ENCODE results near the gene DPP6. TPM values are rescaled to one million over a fixed set of nuclear protein-coding genes. Genes with fewer than 3 reads are reported as not detected.

Gene DPP6
- total and polyA plus RNA-seq, 5 donors from 2014 or later, result not detected

DNA sequence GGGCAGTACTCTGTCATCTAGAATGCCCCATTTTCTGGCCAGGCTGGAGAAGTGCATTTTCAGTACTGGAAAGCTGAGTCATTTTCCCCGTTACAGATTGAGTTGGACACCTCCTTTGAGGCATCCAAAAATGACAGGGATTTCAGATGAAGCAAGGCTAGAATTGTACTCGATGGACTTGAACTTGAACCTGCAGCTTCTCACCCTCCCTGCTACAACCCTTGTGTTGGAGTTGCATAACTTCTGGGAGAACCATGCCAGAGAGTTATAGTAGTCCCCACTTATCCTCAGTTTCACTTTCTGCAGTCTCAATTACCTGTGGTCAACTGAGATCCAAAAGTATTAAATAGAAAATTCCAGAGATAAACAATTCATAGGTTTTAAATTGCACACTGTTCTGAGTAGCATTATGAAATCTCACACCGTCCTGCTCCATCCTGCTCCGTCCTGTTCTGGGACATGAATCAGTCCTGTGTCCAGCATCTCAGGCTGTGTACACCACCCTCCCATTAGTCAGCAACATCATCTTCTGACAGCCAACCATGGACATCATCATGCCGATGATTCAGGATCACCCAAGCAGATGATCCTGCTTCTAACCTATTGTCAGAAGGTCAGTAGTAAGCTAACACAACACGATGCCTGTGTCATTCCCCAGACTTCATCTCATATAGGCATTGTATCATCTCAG lies 363.7 kb downstream of the DPP6 start:
- Histone ChIP-seq H3K27ac (ENCODE audit: insufficient read depth, low read length, poor library complexity, severe bottlenecking) (no peak overlapping the region), H3K4me3 (ENCODE audit: low read depth, low read length) (no peak overlapping the region), H3K36me3 (ENCODE audit: control insufficient read depth, insufficient read depth, low read length) (no peaks in the 10 kb centered on the region), H3K27me3 (ENCODE audit: control insufficient read depth, insufficient read depth, low read length) (no peaks in the 10 kb centered on the region), H3K9me3 (ENCODE audit: control insufficient read depth in 2 of 2, low read length in 2 of 2) (peaks cover 0 to 2% of the 10 kb centered on the region in 2 experiments), H3K4me1 (ENCODE audit: control insufficient read depth, insufficient read depth, low read length, poor library complexity, severe bottlenecking) (no peaks in the 10 kb centered on the region)
- DNase-seq, result no peak
- Mint-ChIP-seq H3K27ac (no peak overlapping the region), H3K36me3 (no peaks in the 10 kb centered on the region), H3K4me3 (no peak overlapping the region), H3K4me1 (peaks cover 0 to 7% (median 0%) of the 10 kb centered on the region in 4 donors), H3K9me3 (peaks cover 0 to 20% (median 4%) of the 10 kb centered on the region in 7 donors), H3K27me3 (no peaks in the 10 kb centered on the region)
- no peak for ATAC-seq (ENCODE audit: low read depth in 2 of 2)

GRCh38 chr7:154416714-154417113 lies 364.5 kb downstream of the DPP6 start:
- H3K9me3 Mint-ChIP-seq, result peaks cover 0 to 20% (median 6%) of the 10 kb centered on the region in 7 donors
- H3K27me3 Mint-ChIP-seq, result no peaks in the 10 kb centered on the region
- Histone ChIP-seq H3K4me1 (ENCODE audit: control insufficient read depth, insufficient read depth, low read length, poor library complexity, severe bottlenecking) (no peaks in the 10 kb centered on the region), H3K9me3 (ENCODE audit: control insufficient read depth in 2 of 2, low read length in 2 of 2) (peaks cover 0 to 2% of the 10 kb centered on the region in 2 experiments), H3K27ac (ENCODE audit: insufficient read depth, low read length, poor library complexity, severe bottlenecking) (no peak overlapping the region), H3K36me3 (ENCODE audit: control insufficient read depth, insufficient read depth, low read length) (no peaks in the 10 kb centered on the region), H3K27me3 (ENCODE audit: control insufficient read depth, insufficient read depth, low read length) (no peaks in the 10 kb centered on the region), H3K4me3 (ENCODE audit: low read depth, low read length) (no peak overlapping the region)
- H3K4me3 Mint-ChIP-seq, result no peak overlapping the region
- ATAC-seq (ENCODE audit: low read depth in 2 of 2), result no peak
- H3K36me3 Mint-ChIP-seq, result no peaks in the 10 kb centered on the region
- no peak for DNase-seq
- peaks cover 0 to 7% (median 0%) of the 10 kb centered on the region in 4 donors for H3K4me1 Mint-ChIP-seq
- no peak overlapping the region for H3K27ac Mint-ChIP-seq

GRCh38 chr7:154419344-154419743 lies 367.1 kb downstream of the DPP6 start:
- no peak for DNase-seq
- Mint-ChIP-seq H3K36me3 (no peaks in the 10 kb centered on the region), H3K4me3 (no peak overlapping the region), H3K27me3 (no peaks in the 10 kb centered on the region), H3K27ac (no peak overlapping the region), H3K4me1 (peaks cover 0 to 7% (median 0%) of the 10 kb centered on the region in 4 donors), H3K9me3 (peaks cover 1 to 20% (median 11%) of the 10 kb centered on the region in 7 donors)
- ATAC-seq (ENCODE audit: low read depth in 2 of 2), result no peak
- Histone ChIP-seq H3K4me1 (ENCODE audit: control insufficient read depth, insufficient read depth, low read length, poor library complexity, severe bottlenecking) (no peaks in the 10 kb centered on the region), H3K36me3 (ENCODE audit: control insufficient read depth, insufficient read depth, low read length) (no peaks in the 10 kb centered on the region), H3K9me3 (ENCODE audit: control insufficient read depth in 2 of 2, low read length in 2 of 2) (peaks cover 0 to 2% of the 10 kb centered on the region in 2 experiments), H3K4me3 (ENCODE audit: low read depth, low read length) (no peak overlapping the region), H3K27me3 (ENCODE audit: control insufficient read depth, insufficient read depth, low read length) (no peaks in the 10 kb centered on the region), H3K27ac (ENCODE audit: insufficient read depth, low read length, poor library complexity, severe bottlenecking) (no peak overlapping the region)

DNA sequence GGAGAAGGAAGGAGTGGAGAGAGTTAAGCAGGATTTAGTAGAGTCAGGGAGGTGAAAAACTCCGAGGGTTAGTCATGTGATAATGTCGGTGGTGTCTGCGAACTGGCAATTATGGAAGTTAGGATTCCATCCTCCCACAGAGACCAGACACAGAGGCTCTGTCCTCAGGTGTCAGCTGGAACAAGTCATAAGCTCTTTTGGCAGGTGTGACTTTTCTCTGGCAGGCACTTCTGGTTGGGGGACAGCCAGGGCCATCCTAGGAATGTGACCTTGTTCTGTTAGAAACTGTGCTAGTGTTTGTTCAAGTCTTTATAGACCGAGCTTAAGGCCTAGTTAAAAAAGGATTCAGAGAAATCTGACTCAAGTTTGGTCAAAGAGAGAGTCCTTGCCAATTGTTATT lies 371.0 kb downstream of the DPP6 start:
- Mint-ChIP-seq H3K27ac (no peak overlapping the region), H3K27me3 (no peaks in the 10 kb centered on the region), H3K4me1 (no peaks in the 10 kb centered on the region), H3K36me3 (no peaks in the 10 kb centered on the region), H3K9me3 (peaks cover 1 to 11% (median 7%) of the 10 kb centered on the region in 7 donors), H3K4me3 (no peak overlapping the region)
- Histone ChIP-seq H3K36me3 (ENCODE audit: control insufficient read depth, insufficient read depth, low read length) (no peaks in the 10 kb centered on the region), H3K27ac (ENCODE audit: insufficient read depth, low read length, poor library complexity, severe bottlenecking) (no peak overlapping the region), H3K4me1 (ENCODE audit: control insufficient read depth, insufficient read depth, low read length, poor library complexity, severe bottlenecking) (no peaks in the 10 kb centered on the region), H3K9me3 (ENCODE audit: control insufficient read depth in 2 of 2, low read length in 2 of 2) (no peaks in the 10 kb centered on the region), H3K27me3 (ENCODE audit: control insufficient read depth, insufficient read depth, low read length) (no peaks in the 10 kb centered on the region), H3K4me3 (ENCODE audit: low read depth, low read length) (no peak overlapping the region)
- DNase-seq (no peak), ATAC-seq (ENCODE audit: low read depth in 2 of 2) (no peak)

- no peak for ATAC-seq (ENCODE audit: low read depth in 2 of 2)
These were observed 372.2 kb downstream of the DPP6 start for GRCh38 chr7:154424350-154424749.

DNA sequence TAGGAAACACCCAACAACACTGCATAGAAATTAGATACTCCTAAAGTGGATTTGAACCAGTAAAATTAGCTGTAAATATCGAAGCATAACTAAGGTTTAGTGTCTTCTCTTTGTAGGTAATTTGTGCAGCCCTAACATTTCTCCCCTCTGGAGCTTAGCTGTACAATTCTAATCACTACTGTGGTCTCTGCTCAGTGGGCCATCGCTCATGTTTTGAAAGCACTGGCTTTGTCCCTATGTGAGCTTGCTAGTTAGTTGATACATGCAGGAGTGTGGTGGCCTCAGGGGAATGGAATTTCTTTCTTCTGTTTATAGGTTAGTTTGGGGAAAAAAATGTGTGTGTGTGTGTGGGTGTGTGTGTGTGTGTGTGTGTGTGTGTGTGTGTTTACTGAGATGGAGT lies 373.1 kb downstream of the DPP6 start:
- Histone ChIP-seq H3K36me3 (ENCODE audit: control insufficient read depth, insufficient read depth, low read length) (no peaks in the 10 kb centered on the region), H3K27me3 (ENCODE audit: control insufficient read depth, insufficient read depth, low read length) (no peaks in the 10 kb centered on the region), H3K9me3 (ENCODE audit: control insufficient read depth in 2 of 2, low read length in 2 of 2) (no peaks in the 10 kb centered on the region), H3K4me1 (ENCODE audit: control insufficient read depth, insufficient read depth, low read length, poor library complexity, severe bottlenecking) (no peaks in the 10 kb centered on the region), H3K4me3 (ENCODE audit: low read depth, low read length) (no peak overlapping the region), H3K27ac (ENCODE audit: insufficient read depth, low read length, poor library complexity, severe bottlenecking) (no peak overlapping the region)
- no peak for ATAC-seq (ENCODE audit: low read depth in 2 of 2)
- no peaks in the 10 kb centered on the region for H3K27me3 Mint-ChIP-seq
- peak overlapping the region in 1 of 3 donors; percentile 10 for H3K27ac Mint-ChIP-seq
- H3K4me3 Mint-ChIP-seq, result no peak overlapping the region
- no peaks in the 10 kb centered on the region for H3K4me1 Mint-ChIP-seq
- peaks cover 1 to 10% (median 6%) of the 10 kb centered on the region in 7 donors for H3K9me3 Mint-ChIP-seq
- no peaks in the 10 kb centered on the region for H3K36me3 Mint-ChIP-seq
- no peak for DNase-seq

More at GRCh38 chr7:154424350-154424749, 372.2 kb downstream of the DPP6 start:
- Mint-ChIP-seq H3K36me3 (no peaks in the 10 kb centered on the region), H3K27me3 (no peaks in the 10 kb centered on the region), H3K4me1 (no peaks in the 10 kb centered on the region), H3K27ac (no peak overlapping the region), H3K9me3 (peaks cover 1 to 11% (median 7%) of the 10 kb centered on the region in 7 donors), H3K4me3 (no peak overlapping the region)
- Histone ChIP-seq H3K27ac (ENCODE audit: insufficient read depth, low read length, poor library complexity, severe bottlenecking) (no peak overlapping the region), H3K4me3 (ENCODE audit: low read depth, low read length) (no peak overlapping the region), H3K9me3 (ENCODE audit: control insufficient read depth in 2 of 2, low read length in 2 of 2) (no peaks in the 10 kb centered on the region), H3K4me1 (ENCODE audit: control insufficient read depth, insufficient read depth, low read length, poor library complexity, severe bottlenecking) (no peaks in the 10 kb centered on the region), H3K27me3 (ENCODE audit: control insufficient read depth, insufficient read depth, low read length) (no peaks in the 10 kb centered on the region), H3K36me3 (ENCODE audit: control insufficient read depth, insufficient read depth, low read length) (no peaks in the 10 kb centered on the region)
- DNase-seq, result no peak

DNA sequence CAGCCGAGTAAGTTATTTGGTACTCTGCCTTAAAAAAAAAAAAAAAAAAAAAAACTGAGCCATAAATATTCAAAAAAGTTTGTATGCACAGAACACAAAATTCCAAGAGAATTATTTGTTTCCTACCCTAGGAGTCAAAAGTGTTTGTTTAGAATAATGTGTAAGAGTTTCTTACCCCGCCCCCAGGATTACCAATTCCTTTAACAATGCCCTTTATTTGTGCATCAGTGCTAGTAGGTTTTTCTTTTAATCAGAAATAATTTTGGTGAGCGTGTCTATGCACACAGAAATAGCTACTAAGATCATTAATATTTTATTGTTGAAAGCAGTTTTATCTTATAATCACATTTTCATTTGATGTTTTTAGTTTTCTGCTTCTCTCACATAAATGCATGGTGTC lies 374.6 kb downstream of the DPP6 start:
- DNase-seq, result no peak
- Histone ChIP-seq H3K27me3 (ENCODE audit: control insufficient read depth, insufficient read depth, low read length) (no peaks in the 10 kb centered on the region), H3K9me3 (ENCODE audit: control insufficient read depth in 2 of 2, low read length in 2 of 2) (no peaks in the 10 kb centered on the region), H3K27ac (ENCODE audit: insufficient read depth, low read length, poor library complexity, severe bottlenecking) (no peak overlapping the region), H3K4me3 (ENCODE audit: low read depth, low read length) (no peak overlapping the region), H3K36me3 (ENCODE audit: control insufficient read depth, insufficient read depth, low read length) (no peaks in the 10 kb centered on the region), H3K4me1 (ENCODE audit: control insufficient read depth, insufficient read depth, low read length, poor library complexity, severe bottlenecking) (no peaks in the 10 kb centered on the region)
- Mint-ChIP-seq H3K27ac (no peak overlapping the region), H3K36me3 (no peaks in the 10 kb centered on the region), H3K27me3 (no peaks in the 10 kb centered on the region), H3K9me3 (peaks cover 0 to 6% (median 4%) of the 10 kb centered on the region in 7 donors), H3K4me1 (no peaks in the 10 kb centered on the region), H3K4me3 (no peak overlapping the region)
- no peak for ATAC-seq (ENCODE audit: low read depth in 2 of 2)

DNA sequence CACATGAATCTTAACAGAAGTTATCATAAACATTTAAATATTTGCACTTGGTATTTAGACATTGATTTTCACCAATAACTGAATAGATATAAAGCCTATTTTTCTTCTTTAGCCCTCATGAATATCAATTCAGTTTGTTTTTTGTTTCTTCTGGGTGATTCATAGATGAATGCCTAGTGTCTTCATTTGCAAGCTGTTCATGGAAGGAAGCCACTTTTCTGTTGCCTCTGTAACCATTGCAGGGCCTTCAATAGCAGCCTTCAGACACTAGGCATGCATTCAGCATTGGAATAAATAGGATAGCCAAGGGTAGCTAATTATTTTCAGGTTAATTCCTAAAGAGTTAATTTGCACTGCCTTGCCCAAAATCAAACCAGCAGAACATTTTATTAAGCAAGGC lies 375.3 kb downstream of the DPP6 start:
- Mint-ChIP-seq H3K27me3 (no peaks in the 10 kb centered on the region), H3K27ac (no peak overlapping the region), H3K9me3 (peaks cover 0 to 6% (median 1%) of the 10 kb centered on the region in 7 donors), H3K4me3 (no peak overlapping the region), H3K4me1 (no peaks in the 10 kb centered on the region), H3K36me3 (no peaks in the 10 kb centered on the region)
- no peak overlapping the region for H3K27ac ChIP-seq (ENCODE audit: insufficient read depth, low read length, poor library complexity, severe bottlenecking)
- H3K36me3 ChIP-seq (ENCODE audit: control insufficient read depth, insufficient read depth, low read length), result no peaks in the 10 kb centered on the region
- H3K4me3 ChIP-seq (ENCODE audit: low read depth, low read length), result no peak overlapping the region
- ATAC-seq (ENCODE audit: low read depth in 2 of 2), result no peak
- no peaks in the 10 kb centered on the region for H3K4me1 ChIP-seq (ENCODE audit: control insufficient read depth, insufficient read depth, low read length, poor library complexity, severe bottlenecking)
- no peak for DNase-seq
- no peaks in the 10 kb centered on the region for H3K27me3 ChIP-seq (ENCODE audit: control insufficient read depth, insufficient read depth, low read length)
- no peaks in the 10 kb centered on the region for H3K9me3 ChIP-seq (ENCODE audit: control insufficient read depth in 2 of 2, low read length in 2 of 2)
